Type B pancreatic cell (in vitro differentiated cells): ENCODE data around the gene PNPLA7. TPM values are rescaled to one million over a fixed set of nuclear protein-coding genes. Genes with fewer than 3 reads are reported as not detected.

ENCODE experiments used
- DNase-seq: peaks from one replicate; pipeline ENCODE4 v3.0.0; 2021; ENCODE audit warnings: mixed read lengths; ENCODE audit not compliant: unreplicated experiment; ENCODE audit errors: extremely low spot score
- H3K27ac Mint-ChIP-seq: 2 replicates; pipeline ENCODE4 v1.8.0; 2021; ENCODE audit warnings: mild to moderate bottlenecking, mixed read lengths
- H3K27me3 Mint-ChIP-seq: 2 replicates; pipeline ENCODE4 v1.8.0; 2021; ENCODE audit warnings: mixed read lengths
- H3K36me3 Mint-ChIP-seq: 2 replicates; pipeline ENCODE4 v1.8.0; 2021; ENCODE audit warnings: mixed read lengths
- H3K4me1 Mint-ChIP-seq: one replicate; pipeline ENCODE4 v1.8.0; 2021; ENCODE audit warnings: mixed read lengths; ENCODE audit not compliant: unreplicated experiment
- H3K4me3 Mint-ChIP-seq: 2 replicates; pipeline ENCODE4 v1.8.0; 2021; ENCODE audit warnings: mild to moderate bottlenecking, mixed read lengths
- H3K9me3 Mint-ChIP-seq: 2 replicates; pipeline ENCODE4 v1.8.0; 2021; ENCODE audit warnings: mixed read lengths
- CTCF ChIP-seq: fragments of 200-600 bp; sonication (generic); conservative IDR thresholded peaks from 2 replicates; pipeline ENCODE4 v1.5.0; 2021; ENCODE audit warnings: antibody characterized with exemption, mild to moderate bottlenecking
- total RNA-seq: library from RNA; stranded (reverse); gene quantifications from 2 replicates; pipeline ENCODE4 v1.2.1, GENCODE V29; 2021; ENCODE audit warnings: low replicate concordance

PNPLA7 gene
- total RNA-seq, 1 donor from 2014 or later: 3.1 TPM

- DNase-seq: no peak
Observed at GRCh38 chr9:137434498-137435380, 115.5 kb downstream of the PNPLA7 start.

GRCh38 chr9:137433916-137434431, 116.2 kb downstream of the PNPLA7 start:
- DNase-seq: no peak
- H3K9me3 Mint-ChIP-seq: no peaks in the 10 kb centered on the region
- no peaks in the 10 kb centered on the region for H3K4me1 Mint-ChIP-seq
- no peak overlapping the region for H3K27ac Mint-ChIP-seq
- H3K27me3 Mint-ChIP-seq: no peaks in the 10 kb centered on the region
- TF ChIP-seq CTCF: no peak
- H3K4me3 Mint-ChIP-seq: no peak overlapping the region
- H3K36me3 Mint-ChIP-seq: no peaks in the 10 kb centered on the region

More at GRCh38 chr9:137434498-137435380, 115.5 kb downstream of the PNPLA7 start:
- Mint-ChIP-seq H3K9me3 (no peaks in the 10 kb centered on the region), H3K36me3 (no peaks in the 10 kb centered on the region), H3K27ac (no peak overlapping the region), H3K4me3 (no peak overlapping the region), H3K27me3 (no peaks in the 10 kb centered on the region), H3K4me1 (no peaks in the 10 kb centered on the region)
- TF ChIP-seq CTCF: no peak

- H3K36me3 Mint-ChIP-seq: no peaks in the 10 kb centered on the region
- no peak overlapping the region for H3K4me3 Mint-ChIP-seq
- H3K27ac Mint-ChIP-seq: no peak overlapping the region
- H3K9me3 Mint-ChIP-seq: no peaks in the 10 kb centered on the region
- no peaks in the 10 kb centered on the region for H3K4me1 Mint-ChIP-seq
- no peak for TF ChIP-seq CTCF
- H3K27me3 Mint-ChIP-seq: no peaks in the 10 kb centered on the region
- no peak for DNase-seq
Observed at GRCh38 chr9:137433349-137433915, 116.8 kb downstream of the PNPLA7 start.

GRCh38 chr9:137432687-137433348, 117.4 kb downstream of the PNPLA7 start:
- Mint-ChIP-seq H3K9me3 (no peaks in the 10 kb centered on the region), H3K4me1 (no peaks in the 10 kb centered on the region), H3K4me3 (no peak overlapping the region), H3K27ac (no peak overlapping the region), H3K36me3 (no peaks in the 10 kb centered on the region), H3K27me3 (no peaks in the 10 kb centered on the region)
- no peak for DNase-seq
- no peak for TF ChIP-seq CTCF

- no peak for TF ChIP-seq CTCF
- H3K27ac Mint-ChIP-seq: no peak overlapping the region
- no peak overlapping the region for H3K4me3 Mint-ChIP-seq
- no peaks in the 10 kb centered on the region for H3K9me3 Mint-ChIP-seq
- no peaks in the 10 kb centered on the region for H3K27me3 Mint-ChIP-seq
- H3K36me3 Mint-ChIP-seq: no peaks in the 10 kb centered on the region
- no peak for DNase-seq
- H3K4me1 Mint-ChIP-seq: no peaks in the 10 kb centered on the region
Observed at GRCh38 chr9:137431416-137431931, 118.7 kb downstream of the PNPLA7 start.
